Measurements from ENCODE around the gene ILF3. TPM values are rescaled to one million over a fixed set of nuclear protein-coding genes. Genes with fewer than 3 reads are reported as not detected.

The ILF3 gene
- total RNA-seq, 1 experiment from 2014 or later, result 430 TPM

DNA sequence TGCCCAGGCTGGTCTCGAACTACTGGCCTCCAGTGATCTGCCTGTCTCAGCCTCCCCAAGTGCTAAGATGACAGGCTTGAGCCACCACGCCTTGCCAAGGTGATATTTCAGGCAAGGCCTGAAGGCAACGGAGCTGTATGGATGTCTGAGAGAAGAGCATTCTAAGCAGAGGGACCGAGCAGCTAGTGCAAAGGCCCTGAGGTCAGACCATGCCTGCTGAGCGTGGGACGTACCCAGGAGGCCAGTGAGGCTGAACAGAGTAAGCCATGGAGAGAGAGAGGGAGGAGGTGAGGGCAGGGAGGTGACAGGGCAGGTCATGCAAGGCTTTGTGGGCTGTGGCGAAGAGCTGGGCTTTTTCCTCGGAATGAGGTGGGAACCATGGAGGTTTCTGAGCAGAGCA, 32.2 kb upstream of the ILF3 start:
- H3K27ac ChIP-seq (ENCODE audit: low read depth, low read length), result no peak overlapping the region
- intact Hi-C loops (cut with micrococcal nuclease), result no loop called here
- no peaks in the 10 kb centered on the region for H3K36me3 ChIP-seq (ENCODE audit: control insufficient read depth in 1 of 2, insufficient read depth in 2 of 2, low read length in 2 of 2)
- TF ChIP-seq, protein P1, sequence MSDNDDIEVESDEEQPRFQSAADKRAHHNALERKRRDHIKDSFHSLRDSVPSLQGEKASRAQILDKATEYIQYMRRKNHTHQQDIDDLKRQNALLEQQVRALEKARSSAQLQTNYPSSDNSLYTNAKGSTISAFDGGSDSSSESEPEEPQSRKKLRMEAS (IDR thresholded peaks at IDR 0.05), result no peak
- TF ChIP-seq EZH2phosphoT487 (IDR thresholded peaks at IDR 0.05; ENCODE audit: borderline replicate concordance), result no peak
- TF ChIP-seq ZFX (IDR thresholded peaks at IDR 0.05), result no peak
- TF ChIP-seq, protein P2, sequence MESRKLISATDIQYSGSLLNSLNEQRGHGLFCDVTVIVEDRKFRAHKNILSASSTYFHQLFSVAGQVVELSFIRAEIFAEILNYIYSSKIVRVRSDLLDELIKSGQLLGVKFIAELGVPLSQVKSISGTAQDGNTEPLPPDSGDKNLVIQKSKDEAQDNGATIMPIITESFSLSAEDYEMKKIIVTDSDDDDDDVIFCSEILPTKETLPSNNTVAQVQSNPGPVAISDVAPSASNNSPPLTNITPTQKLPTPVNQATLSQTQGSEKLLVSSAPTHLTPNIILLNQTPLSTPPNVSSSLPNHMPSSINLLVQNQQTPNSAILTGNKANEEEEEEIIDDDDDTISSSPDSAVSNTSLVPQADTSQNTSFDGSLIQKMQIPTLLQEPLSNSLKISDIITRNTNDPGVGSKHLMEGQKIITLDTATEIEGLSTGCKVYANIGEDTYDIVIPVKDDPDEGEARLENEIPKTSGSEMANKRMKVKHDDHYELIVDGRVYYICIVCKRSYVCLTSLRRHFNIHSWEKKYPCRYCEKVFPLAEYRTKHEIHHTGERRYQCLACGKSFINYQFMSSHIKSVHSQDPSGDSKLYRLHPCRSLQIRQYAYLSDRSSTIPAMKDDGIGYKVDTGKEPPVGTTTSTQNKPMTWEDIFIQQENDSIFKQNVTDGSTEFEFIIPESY (IDR thresholded peaks at IDR 0.05; ENCODE audit: extremely low read depth, insufficient replicate concordance, low read length), result no peak
- no peak for TF ChIP-seq SIN3A (IDR thresholded peaks at IDR 0.05; ENCODE audit: low read depth)
- TF ChIP-seq, protein P3, sequence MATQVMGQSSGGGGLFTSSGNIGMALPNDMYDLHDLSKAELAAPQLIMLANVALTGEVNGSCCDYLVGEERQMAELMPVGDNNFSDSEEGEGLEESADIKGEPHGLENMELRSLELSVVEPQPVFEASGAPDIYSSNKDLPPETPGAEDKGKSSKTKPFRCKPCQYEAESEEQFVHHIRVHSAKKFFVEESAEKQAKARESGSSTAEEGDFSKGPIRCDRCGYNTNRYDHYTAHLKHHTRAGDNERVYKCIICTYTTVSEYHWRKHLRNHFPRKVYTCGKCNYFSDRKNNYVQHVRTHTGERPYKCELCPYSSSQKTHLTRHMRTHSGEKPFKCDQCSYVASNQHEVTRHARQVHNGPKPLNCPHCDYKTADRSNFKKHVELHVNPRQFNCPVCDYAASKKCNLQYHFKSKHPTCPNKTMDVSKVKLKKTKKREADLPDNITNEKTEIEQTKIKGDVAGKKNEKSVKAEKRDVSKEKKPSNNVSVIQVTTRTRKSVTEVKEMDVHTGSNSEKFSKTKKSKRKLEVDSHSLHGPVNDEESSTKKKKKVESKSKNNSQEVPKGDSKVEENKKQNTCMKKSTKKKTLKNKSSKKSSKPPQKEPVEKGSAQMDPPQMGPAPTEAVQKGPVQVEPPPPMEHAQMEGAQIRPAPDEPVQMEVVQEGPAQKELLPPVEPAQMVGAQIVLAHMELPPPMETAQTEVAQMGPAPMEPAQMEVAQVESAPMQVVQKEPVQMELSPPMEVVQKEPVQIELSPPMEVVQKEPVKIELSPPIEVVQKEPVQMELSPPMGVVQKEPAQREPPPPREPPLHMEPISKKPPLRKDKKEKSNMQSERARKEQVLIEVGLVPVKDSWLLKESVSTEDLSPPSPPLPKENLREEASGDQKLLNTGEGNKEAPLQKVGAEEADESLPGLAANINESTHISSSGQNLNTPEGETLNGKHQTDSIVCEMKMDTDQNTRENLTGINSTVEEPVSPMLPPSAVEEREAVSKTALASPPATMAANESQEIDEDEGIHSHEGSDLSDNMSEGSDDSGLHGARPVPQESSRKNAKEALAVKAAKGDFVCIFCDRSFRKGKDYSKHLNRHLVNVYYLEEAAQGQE (IDR thresholded peaks at IDR 0.05; ENCODE audit: low read depth), result no peak
- no peak for TF ChIP-seq SP1 (IDR thresholded peaks at IDR 0.05; ENCODE audit: low read depth)
- peaks cover 9% of the 10 kb centered on the region for H3K79me2 ChIP-seq (ENCODE audit: insufficient read depth, low read length)
- ChIA-PET CTCF (interaction anchor here (0.7 kb wide), 1 partner anchor 17 kb away, joined by 3 read pairs; no protein-coding TSS in a partner anchor), POLR2A (interaction anchor here (1.2 kb wide), 1 partner anchor 80 kb away, joined by 3 read pairs; no protein-coding TSS in a partner anchor), RAD21 (ENCODE audit: low non-redundant PET in 1 of 2, low total read pairs in 2 of 2, uncharacterized antibody in 2 of 2, unreplicated experiment in 2 of 2) (no interaction called here)
- H3K27me3 ChIP-seq (ENCODE audit: insufficient read depth, low read length), result no peaks in the 10 kb centered on the region
- H3K4me1 ChIP-seq (ENCODE audit: control insufficient read depth in 1 of 2, insufficient read depth in 2 of 2, low read length in 2 of 2), result peaks cover 58 to 72% of the 10 kb centered on the region in 2 experiments
- no peaks in the 10 kb centered on the region for H4K20me1 ChIP-seq (ENCODE audit: insufficient read depth)
- H3K4me2 ChIP-seq (ENCODE audit: low read length), result no peak overlapping the region
- ATAC-seq (no peak), DNase-seq (ENCODE audit: low read depth, low spot score) (no peak)
- no peak overlapping the region for H2AFZ ChIP-seq (ENCODE audit: low read depth, low read length, poor library complexity, severe bottlenecking)
- H3K9ac ChIP-seq (ENCODE audit: low read length), result no peak overlapping the region
- H3K4me3 ChIP-seq (replicated peaks in 1 of 2; ENCODE audit: low read depth in 1 of 2, low read length in 2 of 2), result no peak overlapping the region
- BruUV-seq (replicated peaks), result no TSS peak
- no peaks in the 10 kb centered on the region for H3K9me2 ChIP-seq (ENCODE audit: insufficient read depth)
- no peaks in the 10 kb centered on the region for H3K9me3 ChIP-seq (ENCODE audit: control insufficient read depth in 1 of 2, insufficient read depth in 1 of 2, low read depth in 1 of 2, low read length in 2 of 2)
